ENCODE results near the gene ERCC6L.

The ERCC6L gene

GRCh38 chrX:72238721-72239475 is at the start of gene ERCC6L:
TSS of gene ERCC6L (minus strand) at chrX:72239027. CDS start at chrX:72238911, 116 bp downstream.
- DNase-seq: peak; percentile 81

GRCh38 chrX:72282302-72282701 is 43.5 kb upstream of the ERCC6L start:
- no peak for DNase-seq

GRCh38 chrX:72280321-72280845 is 41.6 kb upstream of the ERCC6L start:
- DNase-seq: no peak

- no peak for DNase-seq
Measured at GRCh38 chrX:72276478-72276953, 37.7 kb upstream of the ERCC6L start.

- no peak for DNase-seq
Measured at GRCh38 chrX:72274526-72274925, 35.7 kb upstream of the ERCC6L start.

GRCh38 chrX:72273718-72274117 is 34.9 kb upstream of the ERCC6L start:
- DNase-seq: peak; percentile 7

GRCh38 chrX:72272868-72273267 is 34.0 kb upstream of the ERCC6L start:
- DNase-seq: no peak

GRCh38 chrX:72271812-72272211 is 33.0 kb upstream of the ERCC6L start:
- no peak for DNase-seq

- DNase-seq: no peak
Measured at GRCh38 chrX:72271091-72271788, 32.4 kb upstream of the ERCC6L start.

GRCh38 chrX:72270316-72270866 is 31.6 kb upstream of the ERCC6L start:
- DNase-seq: no peak

- DNase-seq: no peak
Measured at GRCh38 chrX:72269671-72270251, 30.9 kb upstream of the ERCC6L start.

GRCh38 chrX:72268597-72269365 is 30.0 kb upstream of the ERCC6L start:
- DNase-seq: no peak

- no peak for DNase-seq
Measured at GRCh38 chrX:72265263-72265662, 26.4 kb upstream of the ERCC6L start.

- DNase-seq: no peak
Measured at GRCh38 chrX:72262077-72262476, 23.2 kb upstream of the ERCC6L start.

- no peak for DNase-seq
Measured at GRCh38 chrX:72260448-72260847, 21.6 kb upstream of the ERCC6L start.

- DNase-seq: no peak
Measured at GRCh38 chrX:72258174-72258573, 19.3 kb upstream of the ERCC6L start.

- DNase-seq: no peak
Measured at GRCh38 chrX:72255864-72256263, 17.0 kb upstream of the ERCC6L start.

- no peak for DNase-seq
Measured at GRCh38 chrX:72255445-72255844, 16.6 kb upstream of the ERCC6L start.

GRCh38 chrX:72254816-72255215 is 16.0 kb upstream of the ERCC6L start:
- no peak for DNase-seq

- DNase-seq: no peak
Measured at GRCh38 chrX:72253686-72254085, 14.9 kb upstream of the ERCC6L start.

GRCh38 chrX:72247206-72247942 is 8.5 kb upstream of the ERCC6L start:
- DNase-seq: no peak
